LNCaP clone FGC (cell line): ENCODE measurements around the gene CAMK2D.

Experiments used
- DNase-seq: peaks from one replicate; pipeline ENCODE4 v3.0.0-alpha.2; 2011; ENCODE audit warnings: low read depth
- H3K4me3 ChIP-seq: 2 replicates; pipeline ENCODE4 v1.5.1; 2011; ENCODE audit warnings: mild to moderate bottlenecking, low read depth, low read length, control low read depth
- TF ChIP-seq, protein P1 (sequence below): IDR thresholded peaks from 2 replicates; pipeline ENCODE4 v1.5.1; 2012; ENCODE audit warnings: mild to moderate bottlenecking; ENCODE audit not compliant: control insufficient read depth, insufficient read depth; ENCODE audit errors: extremely low read depth

CAMK2D gene

DNA sequence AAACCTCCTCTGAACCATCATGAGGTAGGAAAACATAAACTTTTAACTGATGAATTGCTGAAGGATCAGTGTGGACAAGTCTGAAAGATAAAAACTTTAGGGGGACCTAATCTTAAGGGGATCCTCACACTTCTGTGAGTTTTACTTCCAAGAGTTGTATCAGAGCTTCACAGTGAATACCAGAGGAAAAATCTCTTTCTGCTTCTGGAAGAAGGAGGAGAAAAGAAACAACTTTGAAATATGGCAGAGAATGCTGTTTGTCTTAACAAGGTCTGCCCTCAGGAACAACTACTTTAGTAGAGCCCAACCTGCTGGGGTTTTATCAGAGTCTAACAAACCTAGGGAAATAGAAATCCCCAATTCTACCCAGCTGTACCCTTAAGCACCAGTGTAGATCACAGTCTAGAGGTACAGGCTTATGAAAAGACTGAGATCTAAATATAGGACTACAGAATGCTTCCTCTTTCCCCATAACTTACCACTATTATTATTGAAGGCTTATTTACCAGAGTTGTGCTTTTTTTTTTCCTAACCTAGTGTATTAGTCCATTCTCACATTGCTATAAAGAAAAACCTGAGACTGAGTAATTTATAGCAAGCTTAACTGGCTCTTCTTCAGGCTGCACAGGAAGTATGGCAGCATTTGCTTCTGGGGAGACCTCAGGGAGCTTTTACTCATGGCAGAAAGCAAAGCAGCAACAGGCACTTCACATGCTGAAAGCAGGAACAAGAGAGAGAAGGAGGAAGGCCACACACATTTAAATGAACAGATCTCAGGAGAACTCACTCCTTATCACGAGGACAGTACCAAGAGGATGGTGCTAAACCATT lies 167.9 kb downstream of the CAMK2D start:
- TF ChIP-seq, protein P1, sequence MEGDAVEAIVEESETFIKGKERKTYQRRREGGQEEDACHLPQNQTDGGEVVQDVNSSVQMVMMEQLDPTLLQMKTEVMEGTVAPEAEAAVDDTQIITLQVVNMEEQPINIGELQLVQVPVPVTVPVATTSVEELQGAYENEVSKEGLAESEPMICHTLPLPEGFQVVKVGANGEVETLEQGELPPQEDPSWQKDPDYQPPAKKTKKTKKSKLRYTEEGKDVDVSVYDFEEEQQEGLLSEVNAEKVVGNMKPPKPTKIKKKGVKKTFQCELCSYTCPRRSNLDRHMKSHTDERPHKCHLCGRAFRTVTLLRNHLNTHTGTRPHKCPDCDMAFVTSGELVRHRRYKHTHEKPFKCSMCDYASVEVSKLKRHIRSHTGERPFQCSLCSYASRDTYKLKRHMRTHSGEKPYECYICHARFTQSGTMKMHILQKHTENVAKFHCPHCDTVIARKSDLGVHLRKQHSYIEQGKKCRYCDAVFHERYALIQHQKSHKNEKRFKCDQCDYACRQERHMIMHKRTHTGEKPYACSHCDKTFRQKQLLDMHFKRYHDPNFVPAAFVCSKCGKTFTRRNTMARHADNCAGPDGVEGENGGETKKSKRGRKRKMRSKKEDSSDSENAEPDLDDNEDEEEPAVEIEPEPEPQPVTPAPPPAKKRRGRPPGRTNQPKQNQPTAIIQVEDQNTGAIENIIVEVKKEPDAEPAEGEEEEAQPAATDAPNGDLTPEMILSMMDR, result no peak
- DNase-seq, result no peak
- H3K4me3 ChIP-seq, result no peak overlapping the region

DNA sequence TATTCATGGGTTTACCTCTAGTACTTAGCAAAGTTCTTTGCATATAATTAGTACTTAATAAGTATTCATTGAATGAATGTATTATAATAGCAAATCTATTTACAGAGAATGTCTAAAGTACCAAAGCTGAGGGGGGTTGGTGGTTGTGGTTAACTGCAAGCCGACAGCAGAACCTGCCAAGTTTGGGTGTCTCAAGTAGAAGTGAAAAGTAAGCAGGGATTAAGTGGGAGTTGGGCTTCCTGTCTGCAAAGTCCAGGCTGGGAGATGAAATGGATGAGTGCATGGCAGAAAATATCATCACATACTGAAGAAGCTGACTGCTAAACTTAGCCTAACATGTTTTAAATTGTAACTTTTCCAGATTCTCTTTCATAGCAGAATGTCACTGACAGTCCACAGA lies 169.6 kb downstream of the CAMK2D start:
- TF ChIP-seq, protein P1, result no peak
- DNase-seq, result no peak
- H3K4me3 ChIP-seq, result no peak overlapping the region

DNA sequence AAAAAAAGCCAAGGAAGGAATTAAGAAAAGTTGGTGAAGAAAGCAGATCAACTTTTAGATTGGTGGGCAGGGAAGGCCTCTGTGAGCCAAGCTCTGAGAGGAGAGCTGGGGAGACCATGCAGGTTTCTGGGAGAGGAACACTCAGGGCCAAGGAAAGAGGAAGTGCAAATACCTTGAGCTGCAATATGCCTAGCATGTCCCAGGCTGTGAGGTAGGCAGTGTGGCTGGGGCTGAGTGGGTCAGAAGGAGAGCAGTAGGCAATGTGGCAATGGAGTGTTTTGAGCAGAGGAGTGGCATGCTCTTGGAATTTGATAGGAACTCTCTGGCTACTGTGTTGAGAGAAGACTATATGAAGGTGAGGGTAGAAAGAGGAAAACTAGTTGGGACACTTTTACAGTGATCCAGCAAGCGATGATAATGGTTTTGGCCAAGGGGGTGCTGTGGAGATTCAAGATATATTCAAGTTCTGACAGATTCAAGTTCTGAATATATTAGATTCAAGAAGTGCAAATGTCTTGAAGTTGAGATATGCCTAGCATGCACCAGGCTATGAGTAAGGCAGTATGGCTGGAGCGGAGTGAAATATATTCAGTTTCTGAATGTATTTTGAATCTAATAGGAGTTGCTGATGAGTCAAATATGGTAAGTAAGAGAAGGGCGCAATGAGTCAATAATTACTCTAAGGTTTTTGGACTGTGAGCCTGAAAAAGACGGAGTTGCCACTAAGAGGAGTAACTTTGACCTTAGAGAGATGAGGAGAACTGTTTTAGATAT lies 172.5 kb downstream of the CAMK2D start:
- no peak for DNase-seq
- no peak overlapping the region for H3K4me3 ChIP-seq
- TF ChIP-seq, protein P1, result no peak

DNA sequence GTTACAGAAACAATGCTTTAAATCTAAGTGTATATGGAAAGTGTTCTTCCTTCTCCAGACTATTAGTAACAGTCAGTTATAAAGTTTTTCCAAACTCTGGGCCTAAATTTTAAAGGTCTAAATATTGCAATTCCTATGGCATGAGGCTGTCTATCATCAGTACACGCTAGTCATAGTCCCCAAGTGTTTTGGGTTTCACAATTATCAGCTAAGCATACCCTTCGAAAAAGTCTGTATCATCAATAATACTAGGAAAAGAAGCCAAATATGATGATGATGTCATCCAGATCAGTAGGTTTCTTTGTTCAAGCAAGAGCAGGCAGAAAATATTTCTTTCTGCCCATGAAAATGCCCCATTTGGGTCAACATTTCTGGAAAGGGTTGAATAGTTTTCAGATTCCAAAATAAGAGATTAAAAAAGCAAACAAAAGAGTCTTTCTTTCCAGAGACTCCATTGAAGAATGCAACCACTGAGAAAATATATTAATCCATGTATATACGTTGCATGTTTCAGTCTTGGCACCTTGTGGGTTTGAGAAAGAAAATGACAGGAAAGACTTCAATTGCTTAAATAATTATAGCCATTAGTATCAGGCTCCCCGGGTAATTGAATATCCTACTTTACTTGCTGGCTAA lies 173.8 kb downstream of the CAMK2D start:
- no peak overlapping the region for H3K4me3 ChIP-seq
- no peak for DNase-seq
- TF ChIP-seq, protein P1, result no peak

DNA sequence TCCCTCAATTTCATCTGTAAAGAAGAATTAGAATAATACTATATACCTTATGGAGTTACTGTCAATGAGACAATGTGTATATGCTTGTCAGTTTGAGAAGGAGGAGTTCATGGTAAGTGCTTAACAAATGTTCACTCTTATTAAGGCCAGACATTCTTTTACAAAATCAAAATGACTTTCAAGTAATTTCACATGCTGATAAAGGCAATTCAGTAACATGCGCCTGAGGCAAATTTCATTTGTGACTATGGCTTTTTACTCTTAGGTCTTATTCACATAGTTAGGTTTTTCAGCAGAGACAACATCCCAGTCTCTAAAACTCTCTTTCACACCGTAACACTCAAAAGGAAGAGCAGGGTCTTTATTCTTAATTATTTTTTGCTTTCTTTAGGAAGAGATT lies 174.4 kb downstream of the CAMK2D start:
- no peak for DNase-seq
- TF ChIP-seq, protein P1, result no peak
- no peak overlapping the region for H3K4me3 ChIP-seq

DNA sequence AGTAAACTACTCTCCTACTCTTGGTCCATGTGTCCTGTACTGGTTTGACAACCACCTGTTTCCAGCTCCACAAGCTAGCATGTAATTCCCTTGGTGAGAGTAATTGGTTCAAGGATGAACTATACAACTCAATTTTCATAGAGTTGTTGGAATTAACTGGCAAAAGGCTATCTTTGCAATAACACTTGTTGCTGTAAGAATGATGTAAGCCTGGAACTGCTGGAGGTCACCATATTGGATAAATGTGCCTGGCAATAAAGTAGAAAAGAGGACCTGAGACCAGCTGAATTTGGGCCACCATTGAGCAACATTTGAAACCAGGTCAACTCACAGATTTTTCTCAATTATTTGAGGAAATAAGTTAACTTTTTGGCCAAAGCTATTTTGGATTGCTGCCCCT lies 175.5 kb downstream of the CAMK2D start:
- H3K4me3 ChIP-seq, result no peak overlapping the region
- DNase-seq, result no peak
- TF ChIP-seq, protein P1, result no peak
